Neural cell (in vitro differentiated cells): ENCODE measurements around the gene ZNF230. TPM values are rescaled to one million over a fixed set of nuclear protein-coding genes. Genes with fewer than 3 reads are reported as not detected.

Experiments
- H2AFZ ChIP-seq: fragments of 200-600, 300-800 bp; sonication (generic), shearing (Covaris generic); 2 replicates; pipeline ENCODE4 v1.6.0; 2014; ENCODE audit warnings: low read depth, mild to moderate bottlenecking, antibody characterized with exemption, low read length, moderate library complexity
- H3F3A ChIP-seq: fragments of 200-600 bp; shearing (Covaris generic); 2 replicates; pipeline ENCODE4 v1.6.1; 2016; ENCODE audit warnings: mild to moderate bottlenecking, moderate library complexity, mixed read lengths, antibody characterized with exemption, low read length; ENCODE audit not compliant: insufficient read depth, poor library complexity, severe bottlenecking
- H3K27ac ChIP-seq: fragments of 200-600, 300-800 bp; sonication (generic), shearing (Covaris generic); 2 replicates; pipeline ENCODE4 v1.5.1; 2014; ENCODE audit warnings: mild to moderate bottlenecking, low read length, moderate library complexity
- H3K27me3 ChIP-seq: fragments of 300-800, 200-600 bp; sonication (generic), shearing (Covaris generic); 2 replicates; pipeline ENCODE4 v1.6.0; 2014; ENCODE audit warnings: mild to moderate bottlenecking, low read depth, low read length, moderate library complexity; ENCODE audit not compliant: insufficient read depth
- H3K36me3 ChIP-seq: fragments of 300-800, 200-600 bp; sonication (generic), shearing (Covaris generic); 2 replicates; pipeline ENCODE4 v1.5.1; 2014; ENCODE audit warnings: mild to moderate bottlenecking, antibody characterized with exemption, low read length, moderate library complexity; ENCODE audit not compliant: insufficient read depth
- H3K4me2 ChIP-seq: fragments of 300-800, 200-600 bp; sonication (generic), shearing (Covaris generic); 2 replicates; pipeline ENCODE4 v1.6.0; 2014; ENCODE audit warnings: mild to moderate bottlenecking, low read length
- H3K4me3 ChIP-seq: fragments of 300-800, 200-600 bp; sonication (generic), shearing (Covaris generic); 2 replicates; pipeline ENCODE4 v1.5.1; 2014; ENCODE audit warnings: mild to moderate bottlenecking, low read length, moderate library complexity
- H3K79me2 ChIP-seq: fragments of 200-600 bp; shearing (Covaris generic); replicated peaks from 2 replicates; pipeline ENCODE4 v1.6.0; 2014; ENCODE audit warnings: mild to moderate bottlenecking, low read length, moderate library complexity; ENCODE audit not compliant: insufficient read depth
- H3K9ac ChIP-seq: fragments of 300-800, 200-600 bp; sonication (generic), shearing (Covaris generic); 2 replicates; pipeline ENCODE4 v1.6.1; 2016; ENCODE audit warnings: mild to moderate bottlenecking, low read length, mixed read lengths
- H3K9me2 ChIP-seq: fragments of 200-600 bp; shearing (Covaris generic); 2 replicates; pipeline ENCODE4 v1.6.1; 2016; ENCODE audit warnings: mild to moderate bottlenecking, low read length, mixed read lengths; ENCODE audit not compliant: insufficient read depth
- H3K9me3 ChIP-seq: fragments of 200-600, 300-800 bp; sonication (generic), shearing (Covaris generic); 2 replicates; pipeline ENCODE4 v1.6.1; 2016; ENCODE audit warnings: mild to moderate bottlenecking, mixed run types, low read length, moderate library complexity, mixed read lengths
- H4K20me1 ChIP-seq: fragments of 200-600 bp; shearing (Covaris generic); 2 replicates; pipeline ENCODE4 v1.6.1; 2016; ENCODE audit warnings: mild to moderate bottlenecking, mixed run types; ENCODE audit not compliant: insufficient read depth
- CTCF ChIP-seq: fragments of 450-650 bp; IDR thresholded peaks from 2 replicates; pipeline ENCODE4 v1.5.1; 2014; ENCODE audit warnings: antibody characterized with exemption, mild to moderate bottlenecking, moderate library complexity; ENCODE audit not compliant: poor library complexity, severe bottlenecking
- EP300 ChIP-seq: fragments of 450-650 bp; conservative IDR thresholded peaks from 2 replicates; pipeline ENCODE4 v1.6.1; 2014; ENCODE audit warnings: antibody characterized with exemption, mild to moderate bottlenecking, moderate library complexity; ENCODE audit not compliant: poor library complexity, severe bottlenecking
- MXI1 ChIP-seq: fragments of 450-650 bp; conservative IDR thresholded peaks from 2 replicates; pipeline ENCODE4 v1.6.1; 2014; ENCODE audit warnings: antibody characterized with exemption, mild to moderate bottlenecking; ENCODE audit not compliant: poor library complexity, severe bottlenecking
- POLR2AphosphoS5 ChIP-seq: IDR thresholded peaks from 2 replicates; pipeline ENCODE4 v1.6.1; 2012
- RAD21 ChIP-seq: fragments of 450-650 bp; conservative IDR thresholded peaks from 2 replicates; pipeline ENCODE4 v1.6.1; 2014; ENCODE audit warnings: antibody characterized with exemption, mild to moderate bottlenecking, moderate library complexity
- REST ChIP-seq: IDR thresholded peaks from 2 replicates; pipeline ENCODE4 v1.6.1; 2012; ENCODE audit warnings: borderline replicate concordance
- TAF1 ChIP-seq: IDR thresholded peaks from 2 replicates; pipeline ENCODE4 v1.6.1; 2012; ENCODE audit warnings: low read depth
- polyA plus RNA-seq: library from polyadenylated mRNA; depleted of rRNA; stranded (reverse); fragments of >200 nt; gene quantifications from 2 replicates; pipeline ENCODE4 v1.2.3, GENCODE V29; 2014

The ZNF230 gene
- polyA plus RNA-seq, 1 donor from 2014 or later, result 6.7 TPM

GRCh38 chr19:44010468-44010867 lies 7.7 kb downstream of the ZNF230 start:
- Histone ChIP-seq H3K79me2 (no peaks in the 10 kb centered on the region), H2AFZ (no peak overlapping the region), H3K9me2 (no peaks in the 10 kb centered on the region), H3K4me2 (no peak overlapping the region), H3K27ac (no peak overlapping the region), H3K4me3 (no peak overlapping the region), H4K20me1 (no peaks in the 10 kb centered on the region), H3F3A (no peaks in the 10 kb centered on the region), H3K9me3 (peaks cover 11% of the 10 kb centered on the region), H3K36me3 (peaks cover 41% of the 10 kb centered on the region), H3K27me3 (no peaks in the 10 kb centered on the region), H3K9ac (no peak overlapping the region)
- TF ChIP-seq REST, result no peak
- TF ChIP-seq MXI1, result no peak
- no peak for TF ChIP-seq POLR2AphosphoS5
- TF ChIP-seq CTCF, result no peak
- TF ChIP-seq TAF1, result no peak

GRCh38 chr19:44019498-44019897 lies 16.7 kb downstream of the ZNF230 start:
- Histone ChIP-seq H3K79me2 (no peaks in the 10 kb centered on the region), H3F3A (no peaks in the 10 kb centered on the region), H3K4me3 (no peak overlapping the region), H3K9me3 (no peaks in the 10 kb centered on the region), H4K20me1 (no peaks in the 10 kb centered on the region), H3K9me2 (no peaks in the 10 kb centered on the region), H3K9ac (no peak overlapping the region), H3K4me2 (no peak overlapping the region), H2AFZ (no peak overlapping the region), H3K36me3 (no peaks in the 10 kb centered on the region), H3K27me3 (no peaks in the 10 kb centered on the region), H3K27ac (no peak overlapping the region)
- TF ChIP-seq CTCF (no peak), EP300 (no peak), TAF1 (no peak), RAD21 (no peak), POLR2AphosphoS5 (no peak), REST (no peak)
